Upper lobe of left lung (tissue), 6 donors: ENCODE data around the gene CAPZB. TPM values are rescaled to one million over a fixed set of nuclear protein-coding genes. Genes with fewer than 3 reads are reported as not detected.
A peak's percentile ranks its signal among the peaks of the same experiment; 100 is the strongest.

Experiments
- ATAC-seq, 2 donors: fragments of 200-7000 bp; cut with Tn5 transposase; one replicate each; pipeline ENCODE4 v1.9.1; 2022; ENCODE audit warnings: mild to moderate bottlenecking in 2 of 2, moderate library complexity in 2 of 2; ENCODE audit not compliant: low FRiP score in 2 of 2
- DNase-seq, 2 donors: peaks; one replicate each; pipeline ENCODE4 v3.0.0-alpha.2; 2019 to 2020
- H3K27ac ChIP-seq, 4 donors: fragments of 200-600 bp; sonication (generic); one replicate each; pipeline ENCODE4 v1.5.1; 2016 to 2019
- H3K27me3 ChIP-seq, 4 donors: fragments of 200-600 bp; sonication (generic); one replicate each; pipeline ENCODE4 v1.5.1; 2017 to 2019
- H3K36me3 ChIP-seq, 4 donors: fragments of 200-600 bp; sonication (generic); one replicate each; pipeline ENCODE4 v1.5.1; 2016 to 2019
- H3K4me1 ChIP-seq, 4 donors: fragments of 200-600 bp; sonication (generic); one replicate each; pipeline ENCODE4 v1.5.1; 2018 to 2019
- H3K4me3 ChIP-seq, 4 donors: fragments of 200-600 bp; sonication (generic); one replicate each; pipeline ENCODE4 v1.5.1; 2017 to 2019; ENCODE audit warnings: mild to moderate bottlenecking in 2 of 4, moderate library complexity in 1 of 4
- H3K9me3 ChIP-seq, 4 donors: fragments of 200-600 bp; sonication (generic); one replicate each; pipeline ENCODE4 v1.5.1; 2018 to 2019
- CTCF ChIP-seq, 6 experiments: fragments of 450-650 bp in 4 of 6; fragments of 200-600 bp in 2 of 6; sonication (generic) in 2 of 6; IDR thresholded peaks; one replicate each; pipeline ENCODE4 v1.5.1; 2016 to 2019; ENCODE audit warnings: antibody characterized with exemption in 6 of 6
- EP300 ChIP-seq, 4 donors: sonication (generic); formaldehyde crosslinking; IDR thresholded peaks; one replicate each; pipeline ENCODE4 v1.5.1; 2017; ENCODE audit warnings: antibody characterized with exemption in 4 of 4, control low read depth in 2 of 4
- POLR2A ChIP-seq, 4 donors: fragments of 450-650 bp; IDR thresholded peaks; one replicate each; pipeline ENCODE4 v1.5.1; 2016 to 2017; ENCODE audit warnings: antibody characterized with exemption in 4 of 4, mild to moderate bottlenecking in 2 of 4
- POLR2AphosphoS5 ChIP-seq, 2 donors: sonication (generic); formaldehyde crosslinking; IDR thresholded peaks; one replicate each; pipeline ENCODE4 v1.5.1; 2017; ENCODE audit warnings: antibody characterized with exemption in 2 of 2
- WGBS, 2 donors: methylation state at CpG; one replicate each; pipeline ENCODE4 v1.1.5; 2017 to 2018; 5-methylcytosine and 5-hydroxymethylcytosine counted together
- total RNA-seq, 6 donors: library from RNA; depleted of rRNA in 4 of 6; stranded (reverse); fragments of >200 nt in 4 of 6; gene quantifications; one replicate each; pipeline versions ENCODE4 v1.1.0 to v1.2.1, GENCODE V29; 2016 to 2021
- donor health status: DM: no; HTN: no; CAD: no; lungs with moderate emphysema.
- donor health status: DM: no; HTN: yes; CAD: no; lungs with severe emphysema.

Gene CAPZB
- total RNA-seq, 6 donors from 2014 or later, result 96.4 to 303 (median 144) TPM

- Histone ChIP-seq H3K36me3 (peaks cover 27 to 83% (median 52%) of the 10 kb centered on the region in 4 donors), H3K27me3 (no peaks in the 10 kb centered on the region), H3K9me3 (no peaks in the 10 kb centered on the region), H3K4me3 (no peak overlapping the region), H3K4me1 (peaks cover 11 to 19% (median 13%) of the 10 kb centered on the region in 4 donors), H3K27ac (no peak overlapping the region)
- peak in 1 of 2 donors; percentile 13 for ATAC-seq
- DNase-seq, result no peak
- 86 to 88% methylated on average over 8 to 17 of the region's 17 CpGs for WGBS, 2 donors
- TF ChIP-seq CTCF (IDR thresholded peaks at IDR 0.05), result no peak
- no peak for TF ChIP-seq POLR2AphosphoS5 (IDR thresholded peaks at IDR 0.05)
- TF ChIP-seq POLR2A (IDR thresholded peaks at IDR 0.05), result no peak
- TF ChIP-seq EP300 (IDR thresholded peaks at IDR 0.05), result no peak
These were observed 135.3 kb downstream of the CAPZB start for GRCh38 chr1:19349999-19350398.

GRCh38 chr1:19348441-19349198, 136.7 kb downstream of the CAPZB start:
- H3K36me3 ChIP-seq, result peaks cover 19 to 83% (median 49%) of the 10 kb centered on the region in 4 donors
- peak overlapping the region in 2 of 4 donors; percentile 42 to 43 for H3K27ac ChIP-seq
- WGBS, 2 donors, result 74 to 85% methylated on average over 13 to 15 of the region's 15 CpGs

GRCh38 chr1:19347533-19348172, 137.7 kb downstream of the CAPZB start:
- DNase-seq, result peak in 1 of 2 donors; percentile 58
- H3K4me1 ChIP-seq, result peaks cover 11 to 25% (median 13%) of the 10 kb centered on the region in 4 donors
- no peak overlapping the region for H3K4me3 ChIP-seq
- peak in 1 of 2 donors; percentile 47 for ATAC-seq
- H3K27me3 ChIP-seq, result no peaks in the 10 kb centered on the region
- WGBS, 2 donors, result 49 to 69% methylated on average over 13 to 14 of the region's 14 CpGs
- H3K36me3 ChIP-seq, result peaks cover 25 to 83% (median 49%) of the 10 kb centered on the region in 4 donors
- TF ChIP-seq EP300 (IDR thresholded peaks at IDR 0.05) (no peak), CTCF (IDR thresholded peaks at IDR 0.05) (no peak), POLR2A (IDR thresholded peaks at IDR 0.05) (no peak), POLR2AphosphoS5 (IDR thresholded peaks at IDR 0.05) (no peak)
- no peaks in the 10 kb centered on the region for H3K9me3 ChIP-seq
- H3K27ac ChIP-seq, result peak overlapping the region in 2 of 4 donors; percentile 42 to 56

More at GRCh38 chr1:19348441-19349198, 136.7 kb downstream of the CAPZB start:
- H3K27me3 ChIP-seq, result no peaks in the 10 kb centered on the region
- no peaks in the 10 kb centered on the region for H3K9me3 ChIP-seq
- ATAC-seq (no peak), DNase-seq (no peak)
- TF ChIP-seq POLR2A (IDR thresholded peaks at IDR 0.05) (no peak), CTCF (IDR thresholded peaks at IDR 0.05) (no peak), EP300 (IDR thresholded peaks at IDR 0.05) (no peak), POLR2AphosphoS5 (IDR thresholded peaks at IDR 0.05) (no peak)
- H3K4me1 ChIP-seq, result peaks cover 11 to 25% (median 13%) of the 10 kb centered on the region in 4 donors
- H3K4me3 ChIP-seq, result no peak overlapping the region

- no peak for TF ChIP-seq CTCF (IDR thresholded peaks at IDR 0.05)
- TF ChIP-seq POLR2A (IDR thresholded peaks at IDR 0.05), result no peak
- no peak for TF ChIP-seq POLR2AphosphoS5 (IDR thresholded peaks at IDR 0.05)
- TF ChIP-seq EP300 (IDR thresholded peaks at IDR 0.05), result no peak
- no peak overlapping the region for H3K4me3 ChIP-seq
- no peaks in the 10 kb centered on the region for H3K27me3 ChIP-seq
- peaks cover 11 to 31% (median 13%) of the 10 kb centered on the region in 4 donors for H3K4me1 ChIP-seq
- DNase-seq (no peak), ATAC-seq (no peak)
- no peak overlapping the region for H3K27ac ChIP-seq
- H3K9me3 ChIP-seq, result no peaks in the 10 kb centered on the region
- H3K36me3 ChIP-seq, result peaks cover 15 to 80% (median 46%) of the 10 kb centered on the region in 4 donors
- 56 to 72% methylated on average over 6 of the region's 6 CpGs for WGBS, 2 donors
These were observed 139.3 kb downstream of the CAPZB start for GRCh38 chr1:19346026-19346425.
